EH (cell line): ENCODE measurements around the gene EIF4ENIF1.
"Not testable (repeated sequence)": the region's sequence is repeated elsewhere in the genome, so short reads cannot be mapped to it uniquely, and the experiment has no call there.

Experiments used
- DNase-seq: peaks from one replicate; pipeline ENCODE4 v3.0.0-alpha.2; 2015; ENCODE audit warnings: low read depth

EIF4ENIF1 gene

GRCh38 chr22:31489632-31490495 is at the start of gene EIF4ENIF1:
Gene EIF4ENIF1 (minus strand): TSS chr22:31489842. CDS start chr22:31488718, 1,124 bp downstream.
- DNase-seq: peak; percentile 87

- no peak for DNase-seq
Measured at GRCh38 chr22:31538815-31539214, 49.2 kb upstream of the EIF4ENIF1 start.

- DNase-seq: no peak
Measured at GRCh38 chr22:31537019-31537535, 47.4 kb upstream of the EIF4ENIF1 start.

GRCh38 chr22:31533374-31533773 is 43.7 kb upstream of the EIF4ENIF1 start:
- DNase-seq: no peak

- DNase-seq: peak; percentile 57
Measured at GRCh38 chr22:31532060-31532459, 42.4 kb upstream of the EIF4ENIF1 start.

- DNase-seq: no peak
Measured at GRCh38 chr22:31530823-31531195, 41.2 kb upstream of the EIF4ENIF1 start.

- no peak for DNase-seq
Measured at GRCh38 chr22:31526270-31526669, 36.6 kb upstream of the EIF4ENIF1 start.

- DNase-seq: not testable (repeated sequence)
Measured at GRCh38 chr22:31524132-31524531, 34.5 kb upstream of the EIF4ENIF1 start.

GRCh38 chr22:31520051-31520450 is 30.4 kb upstream of the EIF4ENIF1 start:
- DNase-seq: no peak

GRCh38 chr22:31509061-31509762 is 19.6 kb upstream of the EIF4ENIF1 start:
- no peak for DNase-seq

GRCh38 chr22:31508536-31508935 is 18.9 kb upstream of the EIF4ENIF1 start:
- DNase-seq: no peak

GRCh38 chr22:31507517-31507916 is 17.9 kb upstream of the EIF4ENIF1 start:
- not testable (repeated sequence) for DNase-seq

- peak; percentile 53 for DNase-seq
Measured at GRCh38 chr22:31504282-31504681, 14.6 kb upstream of the EIF4ENIF1 start.

GRCh38 chr22:31503211-31503964 is 13.7 kb upstream of the EIF4ENIF1 start:
- no peak for DNase-seq

GRCh38 chr22:31501738-31502137 is 12.1 kb upstream of the EIF4ENIF1 start:
- DNase-seq: no peak

GRCh38 chr22:31497148-31497938 is 7.7 kb upstream of the EIF4ENIF1 start:
- no peak for DNase-seq

- peak; percentile 38 for DNase-seq
Measured at GRCh38 chr22:31496735-31497146, 7.1 kb upstream of the EIF4ENIF1 start.

- peak; percentile 88 for DNase-seq
Measured at GRCh38 chr22:31496007-31496734, 6.5 kb upstream of the EIF4ENIF1 start, which contains the start of gene SFI1. Gene SFI1 (plus strand): TSS chr22:31496536. CDS start chr22:31508285, 11,749 bp downstream.

- DNase-seq: no peak
Measured at GRCh38 chr22:31495343-31495742, 5.7 kb upstream of the EIF4ENIF1 start.

- not testable (repeated sequence) for DNase-seq
Measured at GRCh38 chr22:31493355-31493754, 3.7 kb upstream of the EIF4ENIF1 start.

- DNase-seq: no peak
Measured at GRCh38 chr22:31492151-31492550, 2.5 kb upstream of the EIF4ENIF1 start.
